A549 (cell line): Measurements from ENCODE around the gene MKRN1. TPM values are rescaled to one million over a fixed set of nuclear protein-coding genes. Genes with fewer than 3 reads are reported as not detected.
A peak's percentile ranks its signal among the peaks of the same experiment; 100 is the strongest.

ENCODE experiments used
- ATAC-seq, 2 experiments: fragments of 200-7000 bp in 1 of 2; fragments of >200 bp in 1 of 2; cut with Nextera tagmentation in 1 of 2; cut with Tn5 transposase in 1 of 2; 3 replicates each; pipeline versions ENCODE4 v1.8.0 to v1.9.1; 2018 to 2020; ENCODE audit warnings: mild to moderate bottlenecking in 1 of 2, moderate library complexity in 1 of 2
- CTCF ChIA-PET: fragments of 300-600 bp; sonication (Branson Sonifier 250); formaldehyde crosslinking; extraction: SDS; loops from one replicate; lab custom pipeline; 2021; ENCODE audit warnings: antibody characterized with exemption, inconsistent platforms; lab: Yijun Ruan, JAX
- POLR2A ChIA-PET: fragments of 350-600 bp; formaldehyde crosslinking; extraction: SDS; loops from one replicate; lab custom pipeline; 2021; ENCODE audit warnings: antibody characterized with exemption, inconsistent platforms; lab: Yijun Ruan, JAX
- DNase-seq, 2 experiments: peaks; one replicate each; pipeline versions ENCODE4 v3.0.0 to v3.0.0-alpha.2; 2011 to 2016; ENCODE audit warnings: low read depth in 1 of 2, low spot score in 1 of 2
- FAIRE-seq: peaks from 2 replicates; lab custom pipeline; 2011; peaks lifted over from hg19 to GRCh38; lab: Jason Lieb, UNC
- H3K27ac ChIP-seq, 2 experiments: fragments of >200 bp; sonication (Bioruptor Twin); formaldehyde crosslinking; 3 replicates each; pipeline ENCODE4 v1.5.1; 2016 to 2017
- H3K4me1 ChIP-seq: fragments of >200 bp; sonication (Bioruptor Twin); formaldehyde crosslinking; 3 replicates; pipeline ENCODE4 v1.6.1; 2016
- H3K4me2 ChIP-seq: fragments of >200 bp; sonication (Bioruptor Twin); formaldehyde crosslinking; 3 replicates; pipeline ENCODE4 v1.6.1; 2016
- H3K4me3 ChIP-seq: fragments of >200 bp; sonication (Bioruptor Twin); formaldehyde crosslinking; 3 replicates; pipeline ENCODE4 v1.5.1; 2016
- H3K9me3 ChIP-seq: fragments of >200 bp; sonication (Bioruptor Twin); formaldehyde crosslinking; 3 replicates; pipeline ENCODE4 v1.6.1; 2016
- BHLHE40 ChIP-seq: IDR thresholded peaks from 2 replicates; pipeline ENCODE4 v1.6.1; 2012; ENCODE audit warnings: low read depth, low read length, inconsistent platforms
- CBX2 ChIP-seq: fragments of 200-600 bp; sonication (generic); IDR thresholded peaks from 2 replicates; pipeline ENCODE4 v1.6.1; 2016; ENCODE audit warnings: low read depth, mild to moderate bottlenecking, borderline replicate concordance
- CHD2 ChIP-seq: fragments of 150-350 bp; IDR thresholded peaks from 2 replicates; pipeline ENCODE4 v1.6.1; 2014; ENCODE audit warnings: low read length; ENCODE audit not compliant: partially characterized antibody
- FOSB ChIP-seq: fragments of 250-450 bp; sonication (Bioruptor Pico); IDR thresholded peaks from 2 replicates; pipeline ENCODE4 v1.5.0; 2020; ENCODE audit warnings: mild to moderate bottlenecking, moderate library complexity
- FOSL2 ChIP-seq, 2 experiments: fragments of 450-650 bp in 1 of 2; fragments of >200 bp in 1 of 2; sonication (Bioruptor Twin) in 1 of 2; formaldehyde crosslinking; IDR thresholded peaks; 2 replicates each; pipeline versions ENCODE4 v1.5.0 to v1.6.1; 2016 to 2020; ENCODE audit warnings: mild to moderate bottlenecking in 1 of 2, moderate library complexity in 1 of 2
- HEYL ChIP-seq: fragments of 250-450 bp; sonication (Bioruptor Pico); IDR thresholded peaks from 2 replicates; pipeline ENCODE4 v1.8.0; 2021; ENCODE audit warnings: mild to moderate bottlenecking, moderate library complexity
- HOXB13 ChIP-seq: fragments of 250-450 bp; sonication (Bioruptor Pico); IDR thresholded peaks from 2 replicates; pipeline ENCODE4 v1.5.0; 2020; ENCODE audit warnings: low read depth, mild to moderate bottlenecking, moderate library complexity
- HOXB5 ChIP-seq: fragments of 250-450 bp; sonication (Bioruptor Pico); IDR thresholded peaks from 2 replicates; pipeline ENCODE4 v1.5.0; 2020; ENCODE audit warnings: mild to moderate bottlenecking, moderate library complexity
- KDM1A ChIP-seq: fragments of 200-600 bp; sonication (generic); IDR thresholded peaks from 2 replicates; pipeline ENCODE4 v1.6.1; 2016; ENCODE audit warnings: low read depth, mild to moderate bottlenecking
- KDM5A ChIP-seq: fragments of 200-600 bp; sonication (generic); IDR thresholded peaks from 2 replicates; pipeline ENCODE4 v1.6.1; 2016; ENCODE audit warnings: antibody characterized with exemption, mild to moderate bottlenecking
- MYC ChIP-seq: IDR thresholded peaks from 2 replicates; pipeline ENCODE4 v1.6.1; 2012; ENCODE audit warnings: mild to moderate bottlenecking, inconsistent platforms, low read length, improper control_type of control experiment, borderline replicate concordance
- NR3C1 ChIP-seq: fragments of >200 bp; sonication (Bioruptor Twin); formaldehyde crosslinking; IDR thresholded peaks from 3 replicates; pipeline ENCODE4 v1.6.1; 2017
- POLR2AphosphoS2 ChIP-seq: conservative IDR thresholded peaks from 2 replicates; pipeline ENCODE4 v1.6.1; 2012; ENCODE audit warnings: low read length, improper control_type of control experiment, inconsistent platforms
- RNF2 ChIP-seq: fragments of 200-600 bp; sonication (generic); IDR thresholded peaks from 2 replicates; pipeline ENCODE4 v1.6.1; 2016; ENCODE audit warnings: low read depth, mild to moderate bottlenecking, antibody characterized with exemption, moderate library complexity, borderline replicate concordance
- SREBF2 ChIP-seq: fragments of 450-650 bp; IDR thresholded peaks from 2 replicates; pipeline ENCODE4 v1.6.1; 2014; ENCODE audit warnings: mild to moderate bottlenecking, moderate library complexity
- ZFP36 ChIP-seq: fragments of 450-650 bp; IDR thresholded peaks from 2 replicates; pipeline ENCODE4 v1.6.1; 2014; ENCODE audit warnings: borderline replicate concordance; ENCODE audit not compliant: partially characterized antibody
- WGBS: methylation state at CpG from one replicate; pipeline ENCODE4 v1.1.6; 2017; ENCODE audit errors: missing lambda C conversion rate; 5-methylcytosine and 5-hydroxymethylcytosine counted together
- polyA plus RNA-seq, 4 experiments: library from polyadenylated mRNA; depleted of rRNA in 3 of 4; stranded (reverse); fragments of >200 nt; fragmentation: RNase III in 1 of 4; extraction: RNeasy Plus Mini Kit Qiagen cat#74134 plus additional on column Dnase treatment in 1 of 4; gene quantifications; 2 replicates in 3 of 4; 3 replicates in 1 of 4; pipeline ENCODE4 v1.2.3, GENCODE V29; 2011 to 2017
- TF ChIP-seq, protein P1 (sequence below): fragments of >200 bp; sonication (Bioruptor Twin); formaldehyde crosslinking; IDR thresholded peaks from 3 replicates; pipeline ENCODE4 v1.5.1; 2016
- TF ChIP-seq, protein P2 (sequence below): fragments of 250-450 bp; sonication (Bioruptor Pico); IDR thresholded peaks from 2 replicates; pipeline ENCODE4 v1.5.0; 2020; ENCODE audit warnings: low read depth, mild to moderate bottlenecking, moderate library complexity

Gene MKRN1
- polyA plus RNA-seq, 2 of the 4 experiments (the other 2 are of a cell fraction): 53.2 to 68.8 TPM

DNA sequence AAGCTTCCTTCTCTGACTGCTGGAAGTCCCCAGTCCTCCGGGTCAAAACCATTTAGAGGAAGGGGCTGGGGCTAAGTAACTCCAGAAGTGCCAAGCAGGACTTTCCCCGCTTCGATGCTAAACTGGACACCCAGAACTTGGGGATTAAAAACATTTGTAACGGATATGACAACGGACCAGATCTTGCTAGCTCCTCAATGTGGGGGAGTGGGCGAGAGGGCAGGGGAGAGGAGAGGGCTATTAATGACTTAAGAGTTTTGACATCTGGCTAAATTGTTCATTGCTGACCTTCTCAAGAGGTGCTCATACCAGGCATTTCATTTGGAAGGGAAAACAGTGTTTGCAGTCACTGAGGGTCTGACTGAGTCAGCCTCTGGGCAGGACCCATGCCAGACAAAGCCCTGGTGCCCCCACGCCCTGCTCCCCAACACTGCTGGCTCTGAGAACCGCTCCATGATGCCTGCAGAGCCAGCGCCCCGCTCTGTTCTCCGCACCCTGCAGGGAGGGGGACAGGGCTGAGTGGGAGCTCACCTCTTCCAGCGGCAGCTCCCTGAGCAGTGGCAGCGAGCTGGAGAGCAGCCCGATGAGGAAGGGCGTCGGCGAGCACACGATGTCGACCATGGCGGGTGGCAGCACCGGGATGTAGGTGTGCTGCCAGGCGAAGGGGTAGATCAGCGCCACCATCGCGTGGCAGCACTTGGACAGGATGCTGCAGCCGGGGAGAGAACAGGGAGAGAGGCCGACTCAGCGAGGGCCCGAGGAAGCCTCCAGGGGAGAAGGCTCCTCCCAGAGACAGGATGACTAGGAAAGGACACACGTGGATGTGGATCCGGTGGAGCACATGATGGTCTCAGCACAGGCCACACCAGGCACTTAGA is 47.7 kb upstream of the MKRN1 start (continued):
- TF ChIP-seq, protein P1, sequence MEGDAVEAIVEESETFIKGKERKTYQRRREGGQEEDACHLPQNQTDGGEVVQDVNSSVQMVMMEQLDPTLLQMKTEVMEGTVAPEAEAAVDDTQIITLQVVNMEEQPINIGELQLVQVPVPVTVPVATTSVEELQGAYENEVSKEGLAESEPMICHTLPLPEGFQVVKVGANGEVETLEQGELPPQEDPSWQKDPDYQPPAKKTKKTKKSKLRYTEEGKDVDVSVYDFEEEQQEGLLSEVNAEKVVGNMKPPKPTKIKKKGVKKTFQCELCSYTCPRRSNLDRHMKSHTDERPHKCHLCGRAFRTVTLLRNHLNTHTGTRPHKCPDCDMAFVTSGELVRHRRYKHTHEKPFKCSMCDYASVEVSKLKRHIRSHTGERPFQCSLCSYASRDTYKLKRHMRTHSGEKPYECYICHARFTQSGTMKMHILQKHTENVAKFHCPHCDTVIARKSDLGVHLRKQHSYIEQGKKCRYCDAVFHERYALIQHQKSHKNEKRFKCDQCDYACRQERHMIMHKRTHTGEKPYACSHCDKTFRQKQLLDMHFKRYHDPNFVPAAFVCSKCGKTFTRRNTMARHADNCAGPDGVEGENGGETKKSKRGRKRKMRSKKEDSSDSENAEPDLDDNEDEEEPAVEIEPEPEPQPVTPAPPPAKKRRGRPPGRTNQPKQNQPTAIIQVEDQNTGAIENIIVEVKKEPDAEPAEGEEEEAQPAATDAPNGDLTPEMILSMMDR: no peak
- TF ChIP-seq HOXB13 (CRISPR knock-in tag): no peak
- no peak for TF ChIP-seq CBX2
- no peak for TF ChIP-seq KDM5A
- TF ChIP-seq HOXB5 (CRISPR knock-in tag): no peak
- no peak for TF ChIP-seq BHLHE40
- no peak for TF ChIP-seq CHD2

DNA sequence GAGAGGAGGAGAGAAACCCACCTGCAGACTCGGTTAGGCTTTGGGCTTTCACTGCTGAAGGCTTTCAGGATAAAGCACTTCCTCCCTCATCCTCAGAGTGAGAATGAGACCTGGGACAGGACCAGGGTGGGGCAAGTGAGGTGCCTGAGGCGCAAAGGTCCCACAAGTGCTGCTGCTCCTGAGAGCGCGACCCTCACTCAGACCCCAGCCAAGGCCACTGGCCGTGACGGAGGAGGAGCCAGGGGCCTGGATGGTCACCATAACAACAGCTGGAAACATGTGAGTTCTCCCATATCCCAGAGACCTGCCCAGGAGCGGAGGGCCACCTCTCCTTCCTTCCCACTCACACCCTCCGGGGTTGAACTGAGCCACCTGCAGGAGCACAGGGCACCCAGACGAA is 46.9 kb upstream of the MKRN1 start:
- Histone ChIP-seq H3K4me1 (no peaks in the 10 kb centered on the region), H3K9me3 (no peaks in the 10 kb centered on the region), H3K27ac (0 out of 6 replicates have a peak overlapping the region, but pooled peaks of 1 of the 2 experiments have one; percentile 0), H3K4me2 (no peak overlapping the region), H3K4me3 (no peak overlapping the region)
- ATAC-seq (peak; percentile 38 to 48; a peak in 5 of 6 replicates), FAIRE-seq (no peak), DNase-seq (no peak)
- WGBS: 74% methylated on average over 9 of the region's 9 CpGs
- ChIA-PET CTCF (interaction anchor here (1.0 to 24.2 kb wide), 5 partner anchors 9 to 121 kb away, joined by 3 to 493 read pairs (median 4); partner anchors contain the start of gene DENND2A), POLR2A (interaction anchor here (1.1 kb wide), 1 partner anchor 15 kb away, joined by 3 read pairs; no protein-coding TSS in a partner anchor)
- TF ChIP-seq KDM1A (no peak), HOXB5 (CRISPR knock-in tag) (no peak), FOSB (CRISPR knock-in tag) (no peak), SREBF2 (no peak), HEYL (CRISPR knock-in tag) (no peak), FOSL2 (IDR thresholded peaks at IDR 0.05) (no peak), FOSL2 (CRISPR knock-in tag; IDR thresholded peaks at IDR 0.05) (no peak)

DNA sequence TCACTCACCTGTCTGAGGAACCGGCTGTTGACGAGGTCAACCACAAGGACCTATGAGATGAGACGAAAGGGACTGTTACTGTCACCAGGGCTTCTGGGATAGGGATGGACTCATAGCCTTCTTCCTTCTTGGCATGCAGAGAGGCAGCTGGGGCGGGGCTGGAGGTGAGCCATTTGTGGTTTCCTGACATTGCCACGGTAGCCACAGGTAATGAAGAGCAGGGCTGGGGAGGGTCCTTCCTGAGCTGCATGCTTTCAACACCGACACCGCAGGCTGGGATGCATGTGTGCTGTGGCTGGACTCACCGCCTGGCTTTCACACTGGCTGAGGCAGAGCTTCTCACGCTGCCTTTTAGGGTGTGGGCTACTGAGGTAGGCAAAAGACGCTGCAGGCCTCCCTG is 46.4 kb upstream of the MKRN1 start:
- Histone ChIP-seq H3K4me3 (no peak overlapping the region), H3K4me1 (no peaks in the 10 kb centered on the region), H3K4me2 (no peak overlapping the region), H3K27ac (0 out of 6 replicates have a peak overlapping the region, but pooled peaks of 1 of the 2 experiments have one; percentile 0), H3K9me3 (no peaks in the 10 kb centered on the region)
- ATAC-seq (peak in 1 of 2 experiments; percentile 24; a peak in 3 of 6 replicates), DNase-seq (no peak), FAIRE-seq (no peak)
- CTCF ChIA-PET: interaction anchor here (0.5 to 24.2 kb wide), 5 partner anchors 8 to 122 kb away, joined by 3 to 493 read pairs (median 4); partner anchors contain the start of gene DENND2A
- POLR2A ChIA-PET: interaction anchor here (1.1 kb wide), 1 partner anchor 16 kb away, joined by 3 read pairs; no protein-coding TSS in a partner anchor
- 82% methylated on average over 10 of the region's 10 CpGs for WGBS
- TF ChIP-seq MYC: no peak
- TF ChIP-seq ZFP36: no peak
- TF ChIP-seq RNF2: no peak
- TF ChIP-seq, protein P2, sequence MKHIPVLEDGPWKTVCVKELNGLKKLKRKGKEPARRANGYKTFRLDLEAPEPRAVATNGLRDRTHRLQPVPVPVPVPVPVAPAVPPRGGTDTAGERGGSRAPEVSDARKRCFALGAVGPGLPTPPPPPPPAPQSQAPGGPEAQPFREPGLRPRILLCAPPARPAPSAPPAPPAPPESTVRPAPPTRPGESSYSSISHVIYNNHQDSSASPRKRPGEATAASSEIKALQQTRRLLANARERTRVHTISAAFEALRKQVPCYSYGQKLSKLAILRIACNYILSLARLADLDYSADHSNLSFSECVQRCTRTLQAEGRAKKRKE (CRISPR knock-in tag): no peak
- TF ChIP-seq POLR2AphosphoS2: no peak
- no peak for TF ChIP-seq NR3C1
